GM18868 (cell line): ENCODE data around the gene CABYR.

Experiments
- ATAC-seq: cut with Tn5 transposase; IDR thresholded peaks from one replicate; pipeline ENCODE4 v1.9.1; 2021; ENCODE audit warnings: mild to moderate bottlenecking, moderate library complexity; ENCODE audit not compliant: unreplicated experiment

CABYR gene

DNA sequence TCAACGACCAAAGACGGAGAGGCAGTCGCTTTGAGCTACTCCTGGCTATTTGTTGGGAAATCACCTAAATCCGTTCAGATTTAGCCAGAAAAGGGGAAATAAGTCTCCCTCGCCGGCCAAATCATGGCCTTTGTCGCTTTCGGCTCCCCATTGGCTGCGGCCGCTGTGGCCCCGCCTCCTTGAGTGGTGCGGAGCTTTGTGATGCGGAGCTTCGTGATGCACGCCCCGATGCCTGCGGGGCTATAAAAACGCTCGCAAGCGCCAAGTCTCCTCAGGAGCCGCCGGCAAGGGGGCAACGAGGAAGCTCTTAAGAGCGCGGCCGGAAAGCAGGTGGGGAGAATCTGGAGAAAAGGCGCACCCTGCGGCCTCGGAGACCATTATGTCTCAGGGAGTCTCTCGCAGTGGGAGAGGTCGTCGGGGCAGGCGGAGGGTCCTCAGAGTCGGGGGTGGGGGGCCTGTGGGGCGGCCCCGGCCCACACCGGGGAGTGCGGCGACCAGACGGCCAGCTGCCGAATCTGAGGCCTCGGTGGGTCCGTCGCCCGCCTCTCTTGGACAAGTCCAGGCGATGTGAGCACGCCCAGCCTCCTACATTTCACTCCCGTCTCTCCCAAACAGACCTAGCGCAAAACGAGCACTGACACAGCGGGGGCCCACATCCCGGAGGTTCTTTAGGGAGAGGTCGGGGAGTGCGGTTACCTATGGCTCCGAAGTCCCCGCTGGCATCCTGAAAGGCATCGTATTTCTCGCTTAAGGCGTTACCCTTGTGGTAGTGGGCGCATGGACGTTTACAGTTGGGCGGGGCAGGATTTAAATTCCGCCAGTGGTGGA is at the start of gene CABYR:
Gene CABYR (plus strand): TSS at position 274 of the 828 bp plus-strand sequence. CDS start 4,053 bp downstream, outside the sequence.
- peak; percentile 93 for ATAC-seq

DNA sequence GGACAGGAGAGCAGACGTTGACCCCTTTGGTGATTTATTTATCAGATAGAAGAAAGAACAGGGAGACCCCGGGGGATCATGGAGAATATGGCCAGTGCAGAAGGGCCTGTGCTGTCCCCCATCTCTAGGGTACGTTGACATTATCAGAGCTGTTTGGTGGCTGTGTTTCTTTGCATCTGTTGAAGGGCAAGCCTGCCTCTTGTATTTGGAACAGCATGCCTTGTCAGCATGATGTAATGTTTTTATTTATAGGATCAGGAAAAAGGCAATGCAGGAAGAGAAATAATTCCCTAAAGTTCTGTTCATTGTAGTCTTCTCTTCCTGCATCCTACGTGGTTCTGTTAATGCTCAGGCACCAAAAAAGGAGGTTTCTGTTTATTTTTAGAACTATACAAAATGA is 49.8 kb upstream of the CABYR start:
- ATAC-seq, result no peak

GRCh38 chr18:24089515-24090337 is 49.1 kb upstream of the CABYR start:
- ATAC-seq, result no peak

- ATAC-seq, result no peak
These were observed 48.0 kb upstream of the CABYR start for GRCh38 chr18:24090876-24091275.

DNA sequence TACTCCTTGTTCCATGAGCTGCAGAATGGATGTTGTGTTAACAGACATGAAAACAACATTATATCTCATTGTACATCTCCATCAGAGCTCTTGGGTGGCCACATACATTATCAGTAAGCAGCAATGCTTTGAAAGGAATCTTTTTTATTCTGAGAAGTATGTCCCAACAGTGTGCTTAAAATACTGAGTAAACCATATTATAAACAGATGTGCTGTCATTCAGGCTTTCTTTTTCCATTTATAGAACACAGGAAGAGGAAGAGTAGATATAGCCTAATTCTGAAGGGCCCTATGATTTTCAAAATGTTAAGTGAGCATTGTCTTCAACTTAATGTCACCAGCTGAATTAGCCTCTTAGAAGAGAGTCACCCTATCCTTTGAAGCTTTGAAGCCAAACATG is 44.3 kb upstream of the CABYR start:
- ATAC-seq, result no peak

DNA sequence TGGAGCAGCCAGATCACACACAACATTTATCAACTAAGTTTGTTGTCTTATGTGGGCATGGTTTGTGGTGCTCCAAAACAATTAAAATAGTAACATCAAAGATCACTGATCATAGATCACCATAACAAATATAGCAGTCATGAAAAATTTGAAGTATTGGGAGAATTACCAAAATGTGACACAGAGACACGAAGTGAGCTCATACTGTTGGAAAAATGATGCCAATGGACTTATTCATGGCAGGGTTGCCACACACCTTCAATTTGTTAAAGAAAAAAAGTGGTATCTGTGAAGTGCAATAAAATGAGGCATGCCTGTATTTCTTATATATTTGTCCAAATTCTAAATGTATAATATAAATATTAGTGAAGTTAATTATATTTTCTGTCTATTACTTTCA is 42.9 kb upstream of the CABYR start:
- ATAC-seq, result no peak

DNA sequence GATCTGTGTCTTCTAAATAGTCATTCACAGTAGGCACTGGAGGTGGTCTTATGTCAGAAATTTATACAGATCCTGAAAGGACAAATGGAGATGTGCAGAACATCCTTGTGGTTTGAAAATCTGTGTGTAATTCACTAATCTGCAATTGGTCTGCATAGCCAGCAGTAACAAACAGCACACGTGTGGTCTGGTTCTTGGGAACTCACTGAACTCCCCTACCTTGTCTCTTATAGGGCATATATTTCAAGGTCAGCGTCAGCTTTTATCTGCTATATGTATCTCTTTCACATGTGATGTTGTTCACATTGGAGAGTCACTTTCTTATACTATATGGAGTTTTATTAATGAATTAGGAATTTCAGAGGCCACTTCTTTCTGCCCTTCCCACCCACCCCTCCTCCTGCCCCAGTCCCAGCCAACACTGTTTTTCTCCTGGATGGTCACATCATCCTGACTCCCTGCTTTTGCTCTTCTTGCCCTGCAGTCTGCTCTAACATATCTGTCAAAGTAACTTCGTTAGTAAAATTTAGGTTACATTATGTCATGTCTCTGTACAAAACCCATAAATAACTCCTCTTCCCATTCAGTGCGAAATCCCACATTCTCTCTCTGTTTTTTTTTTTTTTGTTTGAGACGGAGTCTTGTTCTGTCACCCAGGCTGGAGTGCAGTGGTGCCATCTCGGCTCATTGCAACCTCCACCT is 35.4 kb upstream of the CABYR start:
- no peak for ATAC-seq

DNA sequence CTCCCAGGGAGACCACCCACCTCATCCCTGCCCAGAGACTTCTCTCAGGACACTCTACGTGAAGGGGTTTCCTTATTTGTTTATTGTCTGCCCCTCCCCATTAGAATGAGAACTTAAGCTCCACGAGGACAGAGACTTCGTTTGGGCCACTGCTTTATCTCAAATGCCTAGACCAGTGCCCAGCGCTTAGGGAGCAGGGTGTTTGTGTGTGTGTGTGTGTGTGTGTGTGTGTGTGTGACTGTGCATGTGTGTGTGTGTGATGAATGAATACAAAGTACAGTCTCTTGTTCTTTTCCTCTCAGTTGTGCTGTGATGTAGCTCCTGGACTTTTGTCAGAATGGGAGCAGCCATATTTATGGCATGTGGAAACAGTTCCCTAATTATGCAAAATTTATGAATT is 34.4 kb upstream of the CABYR start:
- ATAC-seq, result no peak

- ATAC-seq, result no peak
These were observed 30.2 kb upstream of the CABYR start for GRCh38 chr18:24108641-24109040.

DNA sequence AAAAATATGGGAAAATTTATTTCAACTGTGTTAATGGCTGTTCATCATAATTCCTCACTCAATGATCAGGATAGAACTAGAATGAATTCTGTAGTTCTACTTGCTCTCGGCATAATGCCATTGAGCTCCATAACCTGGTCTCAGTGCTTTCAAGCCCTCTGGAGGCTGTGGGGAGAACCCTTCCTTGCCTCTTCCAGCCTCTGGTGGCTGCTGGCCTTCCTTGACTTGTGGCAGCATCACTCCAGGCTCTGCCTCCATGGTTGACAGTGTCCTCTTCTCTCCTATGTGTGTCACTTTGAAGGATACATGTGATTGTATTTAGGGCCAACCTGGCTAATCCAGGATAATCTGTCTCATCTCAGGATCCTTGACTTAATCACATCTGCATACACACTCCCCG is 26.9 kb upstream of the CABYR start:
- no peak for ATAC-seq

DNA sequence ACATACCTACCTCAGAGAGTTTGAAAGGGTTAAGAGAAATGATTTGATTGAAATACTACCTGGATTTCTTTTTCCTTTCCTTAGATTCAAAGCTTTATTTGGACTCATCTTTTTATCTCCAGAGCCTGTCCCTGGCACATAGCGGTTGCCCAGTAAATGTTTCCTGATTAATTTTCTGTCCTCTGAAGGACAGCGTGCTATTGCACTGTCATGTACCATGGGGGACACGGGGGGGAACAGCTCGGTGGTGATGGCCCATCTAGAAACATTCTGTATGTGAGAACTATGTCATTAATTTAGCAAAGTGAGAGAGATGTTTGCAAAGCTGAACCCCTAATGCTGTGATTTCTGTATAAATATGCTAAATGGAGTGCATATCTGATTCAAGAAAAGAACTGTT is 26.4 kb upstream of the CABYR start:
- ATAC-seq, result no peak

GRCh38 chr18:24112874-24113615 is 25.8 kb upstream of the CABYR start:
- ATAC-seq, result no peak

DNA sequence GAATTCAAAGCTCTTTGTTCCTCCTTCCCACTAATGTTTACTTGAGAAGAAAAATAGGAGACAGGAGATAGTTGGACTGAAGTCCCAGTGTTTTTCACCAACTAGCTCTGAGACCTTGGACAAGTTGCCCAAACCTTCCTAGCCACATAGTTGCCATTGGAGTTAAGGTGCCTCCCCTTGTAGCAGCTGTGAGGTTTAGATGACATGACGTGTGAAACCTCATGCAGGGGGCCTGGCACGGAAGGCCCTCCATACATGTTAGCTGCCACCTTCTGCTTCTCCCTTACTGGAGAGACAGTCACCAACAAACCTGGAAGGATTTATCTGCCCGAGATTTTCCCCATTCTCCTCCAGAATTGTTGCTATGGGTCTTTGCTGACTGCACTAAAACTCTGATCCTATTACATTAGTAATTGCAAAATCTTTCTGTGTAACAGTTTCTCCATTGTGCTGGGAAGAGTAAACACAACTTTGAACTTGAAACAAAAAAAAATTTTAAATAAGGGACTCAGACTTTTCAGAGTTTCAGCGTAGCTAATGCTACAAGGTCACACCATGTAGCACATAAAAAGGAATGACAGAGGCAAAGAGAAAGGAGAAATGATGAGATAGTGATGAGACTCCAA is 23.8 kb upstream of the CABYR start:
- ATAC-seq, result no peak

GRCh38 chr18:24115628-24116027 is 23.2 kb upstream of the CABYR start:
- ATAC-seq, result no peak

GRCh38 chr18:24118750-24119577 is 19.9 kb upstream of the CABYR start:
- ATAC-seq, result peak; percentile 86

- ATAC-seq, result no peak
These were observed 18.2 kb upstream of the CABYR start for GRCh38 chr18:24120676-24121075.

- no peak for ATAC-seq
These were observed 17.2 kb upstream of the CABYR start for GRCh38 chr18:24121625-24122024.

- no peak for ATAC-seq
These were observed 12.5 kb upstream of the CABYR start for GRCh38 chr18:24126155-24126961.

GRCh38 chr18:24127735-24128134 is 11.1 kb upstream of the CABYR start:
- no peak for ATAC-seq
